ENCODE data around the gene FHL3.

The FHL3 gene, protein sequence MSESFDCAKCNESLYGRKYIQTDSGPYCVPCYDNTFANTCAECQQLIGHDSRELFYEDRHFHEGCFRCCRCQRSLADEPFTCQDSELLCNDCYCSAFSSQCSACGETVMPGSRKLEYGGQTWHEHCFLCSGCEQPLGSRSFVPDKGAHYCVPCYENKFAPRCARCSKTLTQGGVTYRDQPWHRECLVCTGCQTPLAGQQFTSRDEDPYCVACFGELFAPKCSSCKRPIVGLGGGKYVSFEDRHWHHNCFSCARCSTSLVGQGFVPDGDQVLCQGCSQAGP

GRCh38 chr1:38005195-38006007 is at the start of gene FHL3:
Gene FHL3, minus strand, starts transcription at chr1:38005514. Its CDS starts 6,102 bp downstream, at chr1:37999412.
- no peak for DNase-seq

- DNase-seq = no peak
Measured at GRCh38 chr1:38053416-38054091, 48.2 kb upstream of the FHL3 start.

- DNase-seq = no peak
Measured at GRCh38 chr1:38052750-38053415, 47.6 kb upstream of the FHL3 start.

DNA sequence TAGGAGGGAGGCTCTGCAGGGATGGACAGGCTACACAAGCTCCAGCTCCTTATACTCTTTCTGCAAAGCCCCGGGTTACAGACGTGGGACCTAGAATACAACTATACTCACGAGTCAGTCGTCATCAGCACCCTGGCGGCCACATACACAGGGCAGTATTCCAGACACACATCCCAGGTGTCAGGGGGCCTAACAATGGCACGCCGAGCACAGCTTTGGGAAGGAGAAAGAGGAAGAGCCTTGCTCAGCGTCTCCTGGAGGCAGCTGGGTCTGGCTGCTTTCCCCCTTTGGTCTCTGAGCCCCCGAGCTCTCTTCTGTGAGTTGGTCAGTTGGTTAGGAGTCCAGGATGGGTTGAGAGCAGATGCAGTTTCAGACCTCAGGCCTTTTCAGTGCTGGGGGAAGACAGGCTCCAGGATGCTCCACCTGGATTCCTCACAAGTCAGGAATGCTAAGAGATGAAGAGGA is 45.8 kb upstream of the FHL3 start:
- DNase-seq = no peak

DNA sequence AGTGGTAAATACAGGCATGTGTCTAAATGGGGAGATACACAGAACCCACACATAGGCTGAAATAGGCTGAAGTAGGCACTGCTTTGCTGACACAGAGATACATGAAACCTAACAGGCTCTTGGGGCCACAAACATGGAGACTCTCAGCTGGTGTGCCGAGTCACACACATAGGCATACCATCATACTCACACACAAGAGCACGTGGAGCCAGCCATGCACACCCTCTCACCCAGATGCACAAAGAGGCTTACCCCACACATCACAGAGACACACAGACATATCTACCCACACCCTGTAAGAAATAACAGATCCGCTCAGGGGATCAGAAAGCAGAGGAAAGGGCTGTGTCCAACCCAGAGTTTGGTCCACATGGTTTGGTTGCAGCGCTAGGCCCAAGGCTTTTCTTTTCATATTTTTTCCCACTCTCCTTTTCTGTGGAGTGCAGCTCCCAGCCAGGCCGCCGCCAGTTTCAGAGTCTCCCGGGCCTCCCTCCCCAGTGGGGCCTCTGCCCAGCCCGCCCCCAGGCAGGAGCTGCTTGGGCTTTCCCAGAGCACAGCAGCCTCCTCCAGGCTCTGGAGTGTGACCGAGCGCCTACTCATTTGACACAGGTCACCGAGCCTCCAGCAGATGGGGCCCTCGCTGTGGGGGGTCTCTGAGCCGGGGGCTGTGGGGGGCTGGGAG is 45.2 kb upstream of the FHL3 start:
- DNase-seq = no peak

GRCh38 chr1:38047603-38048141 is 42.4 kb upstream of the FHL3 start:
- DNase-seq = no peak

GRCh38 chr1:38046884-38047602 is 41.7 kb upstream of the FHL3 start:
- peak; percentile 76 for DNase-seq

DNA sequence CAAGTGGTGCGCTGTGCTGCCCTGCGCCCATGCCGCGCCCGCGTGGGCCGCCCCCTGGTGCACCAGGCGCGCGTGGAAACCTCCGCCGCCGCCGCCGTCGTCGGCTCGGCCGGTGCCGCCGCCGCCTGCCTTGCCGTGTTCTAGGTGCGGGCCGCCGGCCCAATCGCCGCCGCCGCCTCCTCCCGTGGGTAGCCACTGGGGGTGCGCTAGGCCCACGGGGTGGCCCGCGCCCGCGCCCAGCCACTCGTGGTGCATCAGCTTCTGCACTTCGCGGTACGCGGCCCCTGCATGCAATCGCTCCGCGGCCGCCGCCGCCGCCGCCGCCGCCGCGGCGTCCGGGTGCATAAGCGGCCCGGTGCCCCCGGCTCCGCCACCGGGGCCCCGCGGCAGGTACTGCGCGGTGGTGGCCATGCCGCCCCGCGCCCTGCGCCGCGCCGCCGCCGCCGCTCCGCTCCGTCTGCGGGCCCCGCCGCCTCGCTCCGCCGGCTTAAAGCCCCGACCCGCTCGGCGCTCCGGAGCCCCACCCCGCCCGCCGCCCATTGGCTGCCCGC is 41.1 kb upstream of the FHL3 start, which contains the start of gene POU3F1:
Gene POU3F1, minus strand, starts transcription at position 461 of the 551 bp plus-strand sequence. Its CDS starts 50 bp downstream, at position 411.
- DNase-seq = no peak

- DNase-seq = peak; percentile 29
Measured at GRCh38 chr1:38045401-38046332, 40.4 kb upstream of the FHL3 start.

- DNase-seq = no peak
Measured at GRCh38 chr1:38044221-38045215, 39.2 kb upstream of the FHL3 start.

GRCh38 chr1:38043036-38043747 is 37.9 kb upstream of the FHL3 start:
- no peak for DNase-seq

- DNase-seq = no peak
Measured at GRCh38 chr1:38041936-38042834, 36.9 kb upstream of the FHL3 start.

- DNase-seq = no peak
Measured at GRCh38 chr1:38039331-38040088, 34.2 kb upstream of the FHL3 start.

DNA sequence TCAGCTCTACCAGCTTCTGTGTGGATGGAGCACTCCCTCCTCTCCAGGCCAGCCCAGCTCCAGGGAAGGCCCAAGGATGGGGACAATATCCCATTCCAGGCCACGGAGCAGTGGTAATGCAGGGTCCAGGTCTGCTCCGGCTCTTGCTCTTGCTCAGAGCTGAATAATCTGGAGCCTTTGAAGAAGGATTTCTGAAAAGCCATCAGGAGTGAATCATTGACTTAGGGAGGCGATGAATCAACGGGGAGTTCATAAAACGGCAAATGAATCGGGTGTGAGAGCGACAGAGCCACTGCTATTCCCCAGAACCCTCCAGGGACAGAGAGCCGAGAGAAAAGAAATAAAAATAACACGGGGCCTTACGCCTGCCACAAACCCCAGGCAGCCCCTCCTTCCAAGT is 33.5 kb upstream of the FHL3 start:
- DNase-seq = no peak

DNA sequence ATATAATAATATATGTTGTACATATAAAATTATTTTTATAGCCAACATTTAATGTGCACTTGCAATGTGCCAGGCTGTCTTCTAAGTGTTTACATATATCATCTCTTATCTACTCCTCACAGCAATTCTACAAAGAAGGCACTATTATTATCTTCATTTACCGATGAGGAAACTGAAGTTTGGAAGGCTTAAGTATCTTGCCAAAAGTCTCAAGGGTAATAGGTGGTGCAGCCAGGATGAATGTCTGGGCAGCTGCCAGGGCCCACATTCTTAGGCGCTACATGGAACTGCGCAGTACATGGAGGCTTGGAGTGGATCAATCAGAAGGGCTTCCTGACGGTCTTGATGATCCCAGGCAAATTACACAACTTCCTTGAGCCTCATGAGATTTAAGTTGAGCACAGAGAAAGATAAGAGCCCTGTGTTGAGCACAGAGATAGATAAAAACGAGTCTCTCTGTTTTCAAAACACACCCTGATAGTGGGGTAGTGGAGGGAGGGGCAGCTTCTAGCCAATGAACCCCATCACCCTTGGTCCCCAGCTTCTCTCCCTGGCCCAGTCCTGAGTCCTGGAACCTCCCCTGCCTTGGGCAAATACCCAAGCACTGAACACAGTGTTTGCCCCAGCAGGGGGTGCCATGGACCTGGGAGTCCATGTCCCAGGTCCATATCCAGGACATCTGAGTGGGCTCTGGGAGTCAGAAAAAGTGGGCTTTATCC is 32.1 kb upstream of the FHL3 start:
- no peak for DNase-seq

Data from NCI-H1092 treated with DMSO at 0.1 percent for 48 hours (cell line).